HG02623 (cell line): ENCODE data around the gene OR10S1.
"Not testable (repeated sequence)": the region's sequence is repeated elsewhere in the genome, so short reads cannot be mapped to it uniquely, and the experiment has no call there.

Source experiments
- ATAC-seq: cut with Tn5 transposase; IDR thresholded peaks from one replicate; pipeline ENCODE4 v1.9.1; 2021; ENCODE audit warnings: moderate library complexity; ENCODE audit not compliant: unreplicated experiment

OR10S1 gene

GRCh38 chr11:123977731-123978347, at the start of gene OR10S1:
TSS of gene OR10S1 (minus strand) at chr11:123977781. CDS start at chr11:123977664, 117 bp downstream.
- ATAC-seq = no peak

GRCh38 chr11:124026498-124026897, 48.9 kb upstream of the OR10S1 start, which contains the start of gene OR10G8:
TSS of gene OR10G8 (plus strand) at chr11:124026798. CDS start at chr11:124029623, 2,825 bp downstream.
- no peak for ATAC-seq

- ATAC-seq = not testable (repeated sequence)
Measured at GRCh38 chr11:124015837-124016236, 38.3 kb upstream of the OR10S1 start.

GRCh38 chr11:124012697-124013096, 35.1 kb upstream of the OR10S1 start, which contains the start of gene OR10G4:
TSS of gene OR10G4 (plus strand) at chr11:124012997. CDS start at chr11:124015575, 2,578 bp downstream.
- no peak for ATAC-seq

- no peak for ATAC-seq
Measured at GRCh38 chr11:123995119-123995518, 17.5 kb upstream of the OR10S1 start, which contains the start of gene OR10G6. TSS of gene OR10G6 (minus strand) at chr11:123995161. CDS start at chr11:123995161, 0 bp downstream.

- ATAC-seq = no peak
Measured at GRCh38 chr11:123979311-123979710, 1.7 kb upstream of the OR10S1 start.

GRCh38 chr11:123976770-123977560, 616 bp downstream of the OR10S1 start:
- ATAC-seq = no peak

GRCh38 chr11:123973816-123974215, 3.8 kb downstream of the OR10S1 start:
- no peak for ATAC-seq

- ATAC-seq = no peak
Measured at GRCh38 chr11:123956752-123957151, 20.8 kb downstream of the OR10S1 start.

GRCh38 chr11:123945132-123945531, 32.4 kb downstream of the OR10S1 start:
- ATAC-seq = no peak

GRCh38 chr11:123943738-123944137, 33.8 kb downstream of the OR10S1 start, which contains the start of gene OR6T1:
TSS of gene OR6T1 (minus strand) at chr11:123943838. CDS start at chr11:123943838, 0 bp downstream.
- ATAC-seq = no peak

- no peak for ATAC-seq
Measured at GRCh38 chr11:123942413-123942812, 35.2 kb downstream of the OR10S1 start.

GRCh38 chr11:123939317-123939716, 38.3 kb downstream of the OR10S1 start, which contains the start of gene OR4D5:
TSS of gene OR4D5 (plus strand) at chr11:123939617. CDS start at chr11:123939617, 0 bp downstream.
- ATAC-seq = no peak
